PC-3 (cell line): Measurements from ENCODE around the gene GHRHR.

Experiments
- EZH2 ChIP-seq: fragments of 300-600 bp; sonication (generic); IDR thresholded peaks from one replicate; pipeline ENCODE4 v1.6.1; 2017; ENCODE audit warnings: antibody characterized with exemption, mild to moderate bottlenecking, low read length; ENCODE audit not compliant: unreplicated experiment
- EZH2phosphoT487 ChIP-seq: fragments of 300-600 bp; sonication (generic); IDR thresholded peaks from 2 replicates; pipeline ENCODE4 v1.6.1; 2018; ENCODE audit warnings: mild to moderate bottlenecking, antibody characterized with exemption, low read length, borderline replicate concordance
- TF ChIP-seq, protein P1 (sequence below): fragments of 300-600 bp; sonication (generic); conservative IDR thresholded peaks from 2 replicates; pipeline ENCODE4 v1.5.1; 2017; ENCODE audit warnings: antibody characterized with exemption, low read depth, mild to moderate bottlenecking, low read length

DNA sequence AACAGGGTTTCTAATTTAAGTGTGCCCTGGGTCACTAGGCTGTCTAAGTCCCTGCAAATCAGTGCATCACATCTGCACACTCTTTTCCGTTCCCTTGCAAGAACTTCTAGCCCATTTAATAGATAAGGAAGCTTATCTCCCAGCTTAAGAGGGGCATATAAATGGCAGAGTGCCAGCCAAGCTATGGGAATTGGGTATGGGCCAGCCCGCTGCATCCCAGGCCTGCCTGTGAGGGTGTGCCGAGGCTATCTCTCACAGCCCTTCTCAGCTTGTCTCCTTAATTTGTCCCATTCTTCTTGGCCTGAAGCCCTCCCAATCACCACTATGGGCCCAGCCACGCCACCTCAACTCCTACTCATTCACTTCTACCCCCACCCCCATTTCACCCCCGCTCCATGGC, 37.4 kb upstream of the GHRHR start:
- TF ChIP-seq EZH2 (no peak), EZH2phosphoT487 (no peak)
- TF ChIP-seq, protein P1, sequence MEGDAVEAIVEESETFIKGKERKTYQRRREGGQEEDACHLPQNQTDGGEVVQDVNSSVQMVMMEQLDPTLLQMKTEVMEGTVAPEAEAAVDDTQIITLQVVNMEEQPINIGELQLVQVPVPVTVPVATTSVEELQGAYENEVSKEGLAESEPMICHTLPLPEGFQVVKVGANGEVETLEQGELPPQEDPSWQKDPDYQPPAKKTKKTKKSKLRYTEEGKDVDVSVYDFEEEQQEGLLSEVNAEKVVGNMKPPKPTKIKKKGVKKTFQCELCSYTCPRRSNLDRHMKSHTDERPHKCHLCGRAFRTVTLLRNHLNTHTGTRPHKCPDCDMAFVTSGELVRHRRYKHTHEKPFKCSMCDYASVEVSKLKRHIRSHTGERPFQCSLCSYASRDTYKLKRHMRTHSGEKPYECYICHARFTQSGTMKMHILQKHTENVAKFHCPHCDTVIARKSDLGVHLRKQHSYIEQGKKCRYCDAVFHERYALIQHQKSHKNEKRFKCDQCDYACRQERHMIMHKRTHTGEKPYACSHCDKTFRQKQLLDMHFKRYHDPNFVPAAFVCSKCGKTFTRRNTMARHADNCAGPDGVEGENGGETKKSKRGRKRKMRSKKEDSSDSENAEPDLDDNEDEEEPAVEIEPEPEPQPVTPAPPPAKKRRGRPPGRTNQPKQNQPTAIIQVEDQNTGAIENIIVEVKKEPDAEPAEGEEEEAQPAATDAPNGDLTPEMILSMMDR: no peak
